H54 (cell line): ENCODE data around the gene PTPRD.

Experiments
- DNase-seq: peaks from one replicate; pipeline ENCODE4 v3.0.0; 2011; ENCODE audit warnings: low spot score, mixed read lengths; ENCODE audit not compliant: insufficient read length
- FAIRE-seq: peaks from 3 replicates; lab custom pipeline; 2011; peaks lifted over from hg19 to GRCh38; lab: Jason Lieb, UNC
- POLR2A ChIP-seq: IDR thresholded peaks from 2 replicates; pipeline ENCODE4 v1.6.1; 2011; ENCODE audit warnings: low read depth, mild to moderate bottlenecking, low read length

Gene PTPRD

DNA sequence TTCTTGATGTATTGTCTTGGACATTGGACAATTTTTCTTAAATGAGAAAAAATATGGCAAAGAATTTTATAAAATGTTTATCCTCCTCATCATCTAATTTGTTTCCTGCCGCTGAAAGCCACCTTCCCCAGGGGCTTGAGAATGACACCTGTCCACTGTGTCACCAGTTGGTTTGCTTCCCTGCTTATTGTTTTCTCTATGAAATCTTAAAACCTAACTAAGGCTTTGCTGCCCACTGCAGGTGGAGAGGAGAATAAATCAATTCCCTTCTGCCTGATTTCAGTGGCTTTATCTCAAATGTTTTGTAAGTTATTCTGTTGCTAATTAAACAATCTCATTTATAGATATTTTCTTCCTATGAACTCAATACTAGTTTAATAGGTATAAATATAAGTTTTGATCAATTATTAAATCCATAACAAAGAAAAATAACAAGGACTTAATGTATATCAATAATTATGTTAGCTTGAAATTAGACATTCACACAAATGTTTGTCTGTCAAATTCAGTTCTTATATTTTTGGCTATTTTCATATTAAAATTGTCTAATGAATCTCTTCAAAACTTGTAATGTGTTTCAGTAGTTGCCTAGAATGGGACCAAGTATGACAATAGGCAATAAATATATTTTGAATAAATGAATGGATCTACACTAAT lies 822.5 kb downstream of the PTPRD start:
- DNase-seq, result peak; percentile 2
- TF ChIP-seq POLR2A, result no peak
- FAIRE-seq, result peak; percentile 15

DNA sequence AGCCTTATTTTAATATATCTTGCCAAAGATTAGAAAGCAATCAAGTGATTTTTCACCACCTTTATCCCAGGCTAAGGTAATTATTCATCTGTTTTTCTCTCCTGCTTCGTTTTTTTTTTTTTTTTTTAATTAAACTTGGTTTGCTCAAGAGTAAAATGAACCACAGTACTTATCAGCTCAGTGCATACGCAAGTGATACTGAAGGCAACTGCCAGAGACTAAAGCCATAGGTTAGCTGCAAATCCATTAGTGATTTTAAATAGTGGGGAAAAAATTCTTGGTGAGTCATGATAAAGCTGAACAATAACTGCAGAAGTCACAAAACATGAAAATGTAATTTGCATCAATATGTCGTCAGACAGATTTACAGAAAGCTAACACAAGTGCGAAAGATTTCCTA lies 829.1 kb downstream of the PTPRD start:
- DNase-seq (no peak), FAIRE-seq (no peak)

DNA sequence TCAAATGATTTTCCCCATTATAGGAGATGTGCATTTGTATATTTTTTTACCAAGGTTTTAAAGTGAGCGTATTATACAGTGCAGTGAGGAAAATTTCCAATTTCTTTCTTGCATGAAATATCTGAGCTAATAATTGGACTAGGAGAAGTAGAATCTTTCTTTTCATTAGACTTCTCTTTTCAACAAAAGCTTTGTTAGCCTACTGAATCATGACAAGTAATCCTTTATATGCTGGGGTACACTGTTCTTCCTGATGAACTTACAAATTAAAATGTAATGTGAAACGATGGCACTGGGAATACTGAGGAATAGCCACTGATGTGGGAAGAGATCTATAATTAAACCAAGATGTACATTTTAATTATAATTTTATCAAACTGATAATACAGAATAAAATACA lies 829.6 kb downstream of the PTPRD start:
- FAIRE-seq, result no peak
- DNase-seq, result no peak
- TF ChIP-seq POLR2A, result no peak

More for the DNA sequence above, 829.1 kb downstream of the PTPRD start:
- TF ChIP-seq POLR2A, result no peak

DNA sequence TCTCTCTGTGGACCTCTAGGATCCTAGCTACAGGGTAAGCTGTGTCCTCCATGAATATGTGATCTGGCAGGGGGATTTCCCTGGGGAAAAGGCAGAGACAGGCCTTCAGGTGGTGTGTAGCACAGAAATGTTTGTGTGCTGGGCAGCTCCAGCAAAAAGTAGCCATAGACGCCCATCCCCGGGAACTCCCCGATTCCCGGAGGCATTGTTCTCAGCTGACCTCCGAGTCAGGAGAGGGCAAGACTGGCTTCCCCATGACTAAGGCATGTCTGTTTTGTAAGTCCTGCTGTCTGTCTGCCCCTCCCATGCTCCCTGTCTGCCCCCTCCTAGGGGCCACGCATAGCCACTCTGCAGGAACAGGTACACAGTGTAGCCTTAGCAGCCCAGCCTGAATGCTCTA lies 834.5 kb downstream of the PTPRD start:
- TF ChIP-seq POLR2A, result no peak
- DNase-seq (no peak), FAIRE-seq (no peak)

DNA sequence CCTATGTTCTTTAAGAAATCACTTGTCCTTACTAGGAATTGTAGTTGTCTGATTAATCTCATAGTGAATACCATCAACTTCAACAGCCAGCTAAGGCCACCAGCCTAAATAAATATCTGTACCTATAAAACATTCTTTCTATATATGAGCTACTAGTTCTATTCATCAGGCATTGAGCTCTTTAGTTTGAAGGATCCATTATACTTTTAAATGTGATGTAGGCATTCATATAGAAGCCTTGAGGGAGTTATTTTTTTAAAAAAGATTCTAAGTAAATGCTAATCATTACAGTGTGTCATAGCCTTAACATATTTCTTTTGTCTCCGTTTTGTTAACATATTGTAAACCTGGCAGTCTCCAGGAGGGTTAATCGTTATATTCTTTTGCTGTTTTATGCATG lies 838.3 kb downstream of the PTPRD start:
- DNase-seq, result no peak
- TF ChIP-seq POLR2A, result no peak
- no peak for FAIRE-seq

DNA sequence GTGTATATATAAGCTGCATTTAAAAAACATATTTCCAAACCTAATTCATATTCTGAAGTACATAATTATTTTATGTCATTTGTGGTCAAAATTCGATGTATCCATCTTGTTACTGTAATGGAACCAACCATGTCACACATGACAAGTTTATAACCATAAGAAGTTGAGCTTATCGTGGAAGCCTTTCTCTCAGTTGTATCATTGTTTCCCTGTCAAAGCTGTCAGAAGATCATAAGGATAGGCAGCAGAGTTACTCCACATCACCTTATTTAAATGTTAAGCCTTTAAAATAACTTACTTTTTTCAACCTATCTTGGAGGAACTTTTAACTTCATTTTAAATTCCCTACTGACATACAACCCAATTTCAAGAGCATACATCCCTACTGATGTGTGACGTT lies 841.5 kb downstream of the PTPRD start:
- FAIRE-seq (no peak), DNase-seq (no peak)
- no peak for TF ChIP-seq POLR2A

DNA sequence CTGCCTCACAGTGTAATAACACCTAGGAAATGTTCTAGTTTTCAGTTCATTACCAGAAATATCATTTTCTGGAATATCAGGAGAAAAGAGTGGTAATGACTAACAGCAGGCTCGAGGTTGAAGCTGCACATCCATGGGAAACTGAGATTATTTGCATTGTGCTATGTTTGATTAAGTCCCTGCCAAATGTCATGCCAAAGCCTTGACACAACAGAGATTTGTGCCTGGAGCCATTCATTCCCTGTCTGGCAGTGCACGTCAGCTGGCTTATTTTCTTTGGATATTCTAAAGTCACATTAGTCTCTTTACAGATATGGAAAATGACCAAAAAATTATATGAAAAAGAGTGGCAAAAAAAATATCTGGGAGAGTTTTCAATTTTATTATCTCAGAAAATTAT lies 848.0 kb downstream of the PTPRD start:
- no peak for TF ChIP-seq POLR2A
- no peak for FAIRE-seq
- no peak for DNase-seq

DNA sequence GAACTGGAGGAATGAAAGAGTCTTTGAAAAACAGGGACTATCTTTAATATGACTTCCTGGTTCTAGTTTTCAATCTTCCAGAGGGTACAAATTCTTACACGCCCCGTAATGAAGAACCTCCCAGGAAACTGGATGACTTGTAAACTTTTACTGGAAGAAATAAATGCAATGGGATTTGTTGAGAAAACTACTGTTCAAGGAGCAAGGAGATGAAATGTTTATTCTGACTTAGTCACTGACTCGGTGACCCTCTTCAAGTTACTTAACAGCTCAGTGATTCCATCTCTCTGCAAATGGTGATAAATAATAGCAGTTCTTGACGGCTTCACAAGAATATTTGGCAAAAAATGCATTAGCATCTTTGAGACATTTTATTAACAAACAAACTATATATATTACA lies 858.6 kb downstream of the PTPRD start:
- TF ChIP-seq POLR2A, result no peak
- DNase-seq, result no peak
- FAIRE-seq, result no peak

DNA sequence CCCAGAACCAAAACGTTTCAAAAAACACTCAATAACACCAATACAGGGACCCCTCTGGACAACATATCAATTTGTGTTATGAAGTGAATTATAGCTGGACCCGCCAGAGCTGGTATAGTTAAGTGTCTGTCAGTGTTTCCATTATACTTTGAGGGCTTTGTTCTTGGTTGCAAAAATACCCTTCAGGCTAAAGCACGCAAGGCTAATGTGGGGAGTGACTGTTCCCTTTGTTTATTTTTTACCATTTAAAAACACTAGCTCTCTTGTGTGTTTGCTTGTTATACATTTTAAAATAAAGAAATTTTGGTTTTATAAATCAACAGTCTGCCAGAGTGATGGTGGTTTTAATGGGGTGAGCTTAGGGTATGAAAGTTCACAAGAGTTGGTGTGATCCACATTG lies 859.5 kb downstream of the PTPRD start:
- TF ChIP-seq POLR2A, result no peak
- FAIRE-seq, result no peak
- no peak for DNase-seq

DNA sequence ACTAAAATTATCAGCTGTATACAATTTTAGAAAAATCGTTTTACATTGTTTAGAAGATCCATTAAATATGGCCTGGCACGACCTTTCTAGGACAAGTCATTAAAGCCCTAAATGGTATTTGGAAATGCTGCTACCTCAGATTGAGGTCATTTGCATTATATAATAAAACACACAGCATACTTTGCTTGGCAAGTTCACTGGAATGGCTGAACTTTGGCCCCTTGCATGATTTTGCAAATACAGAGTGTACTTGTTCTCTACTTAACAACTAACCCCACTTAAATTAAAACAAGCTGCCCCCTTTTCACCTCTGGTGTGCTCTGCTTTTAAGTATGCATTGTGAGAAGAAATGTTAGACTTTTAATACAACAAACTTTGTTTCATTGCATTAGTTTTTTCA lies 860.1 kb downstream of the PTPRD start:
- TF ChIP-seq POLR2A, result no peak
- DNase-seq (no peak), FAIRE-seq (no peak)

DNA sequence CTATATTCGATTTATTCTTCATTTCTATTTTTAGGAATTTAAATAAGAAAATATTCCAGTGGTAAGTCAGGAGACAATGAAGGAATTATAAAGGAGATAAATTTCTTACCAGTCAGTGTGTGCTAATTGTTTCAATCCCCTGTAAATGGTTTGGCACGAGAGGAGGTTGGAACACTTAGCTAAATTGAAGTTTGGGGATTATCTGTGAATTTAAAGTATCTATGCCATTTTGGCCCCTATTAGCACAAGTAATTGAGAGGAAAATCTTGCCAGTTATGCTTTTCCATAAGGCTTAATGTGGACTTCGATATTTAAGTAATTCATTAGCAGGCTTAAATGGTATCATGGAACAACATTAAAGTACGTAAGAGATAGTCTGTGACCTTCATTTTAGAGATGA lies 860.8 kb downstream of the PTPRD start:
- FAIRE-seq (no peak), DNase-seq (no peak)
- no peak for TF ChIP-seq POLR2A

DNA sequence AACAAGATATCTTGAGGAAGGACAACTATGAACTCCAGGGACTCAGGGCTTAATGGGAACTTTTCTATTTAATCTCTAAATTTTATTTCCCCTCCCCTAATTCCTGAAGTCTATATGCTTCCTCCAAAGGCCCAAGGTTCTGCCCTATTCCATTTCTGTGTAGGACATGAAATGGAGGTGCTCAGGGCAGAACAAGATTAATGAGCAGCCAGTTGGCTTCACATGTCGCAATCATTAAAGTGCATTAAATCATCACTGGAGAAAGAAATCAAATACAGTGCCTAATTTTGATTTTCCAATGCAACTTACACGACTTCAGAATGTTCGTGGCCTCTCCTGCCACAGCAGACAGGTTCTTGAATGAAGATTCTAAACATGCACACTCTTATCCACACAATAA lies 862.1 kb downstream of the PTPRD start:
- FAIRE-seq, result no peak
- TF ChIP-seq POLR2A, result no peak

DNA sequence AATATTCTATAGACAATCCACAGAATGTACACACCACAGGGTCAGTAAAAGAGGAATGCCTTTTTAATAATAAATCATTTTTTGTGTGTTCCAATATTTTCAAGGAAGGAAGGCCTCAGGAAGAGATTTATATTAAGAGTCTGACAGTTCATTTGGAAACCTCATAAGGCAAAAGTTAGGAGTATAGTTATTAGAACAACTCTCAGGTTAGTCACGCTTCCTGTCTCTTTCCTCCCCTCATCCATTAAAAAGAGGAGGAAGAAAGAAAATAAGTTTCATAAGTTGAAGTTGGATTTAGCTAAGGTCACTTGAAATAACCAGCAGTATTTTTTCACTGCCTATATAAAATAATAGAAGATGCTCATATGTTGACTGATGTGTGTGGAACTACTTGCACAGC lies 863.2 kb downstream of the PTPRD start:
- FAIRE-seq, result no peak
- no peak for DNase-seq
- TF ChIP-seq POLR2A, result no peak

More for the DNA sequence above, 862.1 kb downstream of the PTPRD start:
- no peak for DNase-seq

DNA sequence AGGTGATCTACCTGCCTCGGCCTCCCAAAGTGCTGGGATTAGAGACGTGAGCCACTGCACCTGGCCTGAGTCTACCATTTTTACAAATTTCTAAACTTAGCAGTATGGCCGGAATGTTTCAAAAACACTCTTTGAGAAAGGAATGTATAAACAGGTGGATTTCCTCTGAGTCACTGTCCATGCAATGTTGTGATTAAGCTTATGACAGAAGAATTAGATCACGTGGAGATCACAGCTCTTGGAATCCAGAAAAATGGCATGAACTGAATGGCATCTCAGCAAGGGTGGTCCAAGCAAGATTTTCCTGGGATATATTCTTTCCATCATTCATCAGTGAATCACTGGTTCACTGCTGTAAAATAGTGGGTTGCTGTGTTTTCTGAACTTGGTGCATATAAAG lies 865.0 kb downstream of the PTPRD start:
- TF ChIP-seq POLR2A, result no peak
- DNase-seq, result peak; percentile 3
- peak; percentile 89 for FAIRE-seq

DNA sequence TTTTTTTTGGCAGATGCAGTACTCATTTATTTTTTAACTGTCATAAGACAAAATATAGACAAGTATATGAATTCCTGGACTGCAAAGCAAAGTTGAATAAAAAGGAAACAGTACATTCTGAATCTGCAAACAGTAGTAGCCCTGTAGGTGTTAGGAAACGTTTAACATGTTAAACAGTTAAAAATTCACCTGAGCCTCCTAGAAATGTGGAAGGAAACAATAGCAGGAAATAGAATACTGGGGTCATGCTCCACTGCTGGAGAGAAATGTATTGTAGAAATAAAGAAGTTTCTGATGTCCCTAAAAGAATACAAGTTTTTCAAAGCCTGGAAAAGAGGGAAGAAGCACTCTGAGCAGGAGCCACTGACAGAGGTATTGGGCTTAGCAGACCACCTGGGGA lies 866.0 kb downstream of the PTPRD start:
- TF ChIP-seq POLR2A, result no peak
- FAIRE-seq, result no peak
- no peak for DNase-seq
